Heart right ventricle (tissue), 16 donors: ENCODE results near the gene APOM. TPM values are rescaled to one million over a fixed set of nuclear protein-coding genes. Genes with fewer than 3 reads are reported as not detected.

ENCODE experiments used
- ATAC-seq, 8 donors: fragments of 200-7000 bp; cut with Tn5 transposase; one replicate each; pipeline ENCODE4 v1.9.1; 2020; ENCODE audit warnings: mild to moderate bottlenecking in 8 of 8, moderate library complexity in 8 of 8, moderate number of reproducible peaks in 1 of 8
- DNase-seq, 2 donors: peaks; one replicate each; pipeline ENCODE4 v3.0.0-alpha.2; 2020
- H3K27ac ChIP-seq, 10 donors: fragments of 200-600 bp; sonication (generic) in 2 of 10; one replicate each; pipeline versions ENCODE4 v1.5.0 to v1.8.0; 2020 to 2022; ENCODE audit warnings: mild to moderate bottlenecking in 3 of 10
- H3K27me3 ChIP-seq, 7 donors: fragments of 200-600 bp; one replicate each; pipeline ENCODE4 v1.8.0; 2021 to 2022; ENCODE audit warnings: mild to moderate bottlenecking in 2 of 7
- H3K36me3 ChIP-seq, 9 donors: fragments of 200-600 bp; sonication (generic) in 1 of 9; one replicate each; pipeline versions ENCODE4 v1.5.0 to v1.8.0; 2020 to 2022; ENCODE audit warnings: mild to moderate bottlenecking in 2 of 9
- H3K4me1 ChIP-seq, 9 donors: fragments of 200-600 bp; sonication (generic) in 1 of 9; one replicate each; pipeline versions ENCODE4 v1.5.0 to v1.8.0; 2020 to 2022; ENCODE audit warnings: mild to moderate bottlenecking in 4 of 9
- H3K4me3 ChIP-seq, 10 donors: fragments of 200-600 bp; sonication (generic) in 2 of 10; one replicate each; pipeline versions ENCODE4 v1.5.0 to v1.8.0; 2020 to 2022; ENCODE audit warnings: mild to moderate bottlenecking in 7 of 10, moderate library complexity in 2 of 10
- H3K9me3 ChIP-seq, 11 donors: fragments of 200-600 bp in 10 of 11; sonication (generic) in 2 of 11; one replicate each; pipeline versions ENCODE4 v1.5.0 to v1.8.0; 2013 to 2022; ENCODE audit warnings: mild to moderate bottlenecking in 2 of 11, control low read depth in 1 of 11, moderate library complexity in 1 of 11
- WGBS, 2 donors: extraction: QIAGEN DNeasy Blood & Tissue Kit; methylation state at CpG; one replicate each; pipeline ENCODE4 v1.1.7; 2013; ENCODE audit warnings: inconsistent platforms in 1 of 2; 5-methylcytosine and 5-hydroxymethylcytosine counted together
- intact Hi-C, 10 donors: fragments of 100-400 bp; cut with DNase I; formaldehyde crosslinking; loops; one replicate each; pipeline versions ENCODE4 v1.11.1 to v1.14.2; 2022
- polyA plus RNA-seq, 2 donors: library from polyadenylated mRNA; stranded (reverse); fragments of 200-250 nt; gene quantifications; one replicate each; pipeline ENCODE4 v1.2.3, GENCODE V29; 2013
- total RNA-seq, 10 donors: library from RNA; stranded (reverse); fragmentation: NEBNext Ultra II Directional in 3 of 10; extraction: Animal tissue kit (Norgen Biotek cat#: 25700) in 3 of 10; gene quantifications; one replicate each; pipeline versions ENCODE4 v1.2.1 to v1.2.4, GENCODE V29; 2021 to 2023
- TF ChIP-seq, protein P1 (sequence below), 9 donors: fragments of 200-600 bp; sonication (generic) in 2 of 9; IDR thresholded peaks; one replicate each; pipeline versions ENCODE4 v1.5.0 to v1.8.0; 2021 to 2022; ENCODE audit warnings: antibody characterized with exemption in 9 of 9, mild to moderate bottlenecking in 5 of 9, moderate library complexity in 1 of 9
- donor health status: Arrhythmogenic right ventricular cardiomyopathy.
- donor health status: ischemic (EF 13 %, LVEDD 7.1; RV severe dilation, severe dysfunction).
- donor health status: healthy with polysubstance abuse.
- donor health status: DM: no; HTN: yes; CAD: no.
- donor health status: DM: no; HTN: no; CAD: no.
- donor health status: ischemic (EF 25% LVEDD 6.9; RV normal size, moderate dysfunction).
- donor health status: ischemic (EF 25% LVEDD 5.7; RV mildly dilated, moderate dysfunction).
- donor health status: healthy.
- donor health status: DM: yes; HTN: yes; CAD: no.
- donor health status: Ischemic cardiomyopathy.
- donor health status: ischemic (EF 35%, LVEDD 5.7; RV mildly dilated, moderate dysfunction).
- donor health status: nonischemic (EF 11% LVEDD 7.7; RV severe dilation, severe dysfunction).
- donor health status: DM: yes; HTN: yes; CAD: no.
- donor health status: PGD.
- donor health status: ischemic (EF 29% LVEDD 5.4; RV normal size, mild dysfunction).
- donor health status: nonischemic (EF 23%, LVEDD 6.1; RV moderate dilation, normal function).

Gene APOM
- total and polyA plus RNA-seq, 12 donors: 1.8 to 7.4 (median 3.0) TPM

- DNase-seq (no peak), ATAC-seq (no peak)
- TF ChIP-seq, protein P1, sequence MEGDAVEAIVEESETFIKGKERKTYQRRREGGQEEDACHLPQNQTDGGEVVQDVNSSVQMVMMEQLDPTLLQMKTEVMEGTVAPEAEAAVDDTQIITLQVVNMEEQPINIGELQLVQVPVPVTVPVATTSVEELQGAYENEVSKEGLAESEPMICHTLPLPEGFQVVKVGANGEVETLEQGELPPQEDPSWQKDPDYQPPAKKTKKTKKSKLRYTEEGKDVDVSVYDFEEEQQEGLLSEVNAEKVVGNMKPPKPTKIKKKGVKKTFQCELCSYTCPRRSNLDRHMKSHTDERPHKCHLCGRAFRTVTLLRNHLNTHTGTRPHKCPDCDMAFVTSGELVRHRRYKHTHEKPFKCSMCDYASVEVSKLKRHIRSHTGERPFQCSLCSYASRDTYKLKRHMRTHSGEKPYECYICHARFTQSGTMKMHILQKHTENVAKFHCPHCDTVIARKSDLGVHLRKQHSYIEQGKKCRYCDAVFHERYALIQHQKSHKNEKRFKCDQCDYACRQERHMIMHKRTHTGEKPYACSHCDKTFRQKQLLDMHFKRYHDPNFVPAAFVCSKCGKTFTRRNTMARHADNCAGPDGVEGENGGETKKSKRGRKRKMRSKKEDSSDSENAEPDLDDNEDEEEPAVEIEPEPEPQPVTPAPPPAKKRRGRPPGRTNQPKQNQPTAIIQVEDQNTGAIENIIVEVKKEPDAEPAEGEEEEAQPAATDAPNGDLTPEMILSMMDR (IDR thresholded peaks at IDR 0.05): no peak
- H3K27me3 ChIP-seq: no peaks in the 10 kb centered on the region
- H3K27ac ChIP-seq: peak overlapping the region in 1 of 10 donors; percentile 17
- intact Hi-C loops: loop anchor here in 1 of 10 donors (1.0 kb wide), 1 partner anchor 28 kb away; the partner anchor contains the start of gene DDAH2
- no peak overlapping the region for H3K4me3 ChIP-seq
- H3K36me3 ChIP-seq: peaks cover 0 to 55% (median 19%) of the 10 kb centered on the region in 9 donors
- no peaks in the 10 kb centered on the region for H3K9me3 ChIP-seq
- peaks cover 11 to 41% (median 22%) of the 10 kb centered on the region in 9 donors for H3K4me1 ChIP-seq
- 92% methylated on average over 5 of the region's 5 CpGs for WGBS, 2 donors
These were observed 45.2 kb downstream of the APOM start for GRCh38 chr6:31700740-31701401.

- DNase-seq: peak; percentile 43 to 53
- intact Hi-C loops: loop anchor here in 1 of 10 donors (1.0 kb wide), 1 partner anchor 27 kb away; the partner anchor contains the start of gene DDAH2
- peaks cover 11 to 41% (median 22%) of the 10 kb centered on the region in 9 donors for H3K4me1 ChIP-seq
These were observed 46.1 kb downstream of the APOM start for GRCh38 chr6:31701666-31702404.

DNA sequence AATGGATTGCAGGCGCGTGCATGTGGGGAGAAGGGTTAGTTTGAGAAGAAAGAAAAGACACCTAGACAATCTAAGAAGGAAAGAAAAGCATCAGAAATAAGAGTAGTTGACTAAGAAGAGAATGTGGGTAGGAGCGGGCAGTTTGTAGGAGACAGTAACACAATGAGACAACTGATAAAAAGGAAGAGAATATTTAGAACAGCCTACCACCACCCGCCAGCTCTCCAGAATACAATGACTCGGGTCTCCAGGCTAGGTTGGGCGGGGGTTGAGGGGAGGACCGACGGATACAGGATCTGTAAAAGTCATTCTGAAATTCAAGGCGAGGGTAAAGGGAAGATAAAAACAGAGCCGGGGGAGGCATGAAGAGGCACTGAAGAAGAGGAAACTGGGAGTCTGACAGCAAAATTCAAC lies 46.7 kb downstream of the APOM start:
- ATAC-seq: peak; percentile 1 to 38 (median 19)
- H3K9me3 ChIP-seq: no peaks in the 10 kb centered on the region
- intact Hi-C loops: no loop called here

More at GRCh38 chr6:31701666-31702404, 46.1 kb downstream of the APOM start:
- H3K36me3 ChIP-seq: peaks cover 0 to 45% (median 14%) of the 10 kb centered on the region in 9 donors
- TF ChIP-seq, protein P1 (IDR thresholded peaks at IDR 0.05): no peak
- ATAC-seq: peak in 1 of 8 donors; percentile 2
- no peaks in the 10 kb centered on the region for H3K27me3 ChIP-seq
- no peaks in the 10 kb centered on the region for H3K9me3 ChIP-seq
- H3K27ac ChIP-seq: peak overlapping the region in 9 of 10 donors; percentile 92 to 99 (median 97)
- 16 to 18% methylated on average over 7 of the region's 7 CpGs for WGBS, 2 donors
- H3K4me3 ChIP-seq: peak overlapping the region; percentile 56 to 89 (median 78)

More for the DNA sequence above, 46.7 kb downstream of the APOM start:
- 1% methylated on average over 10 of the region's 10 CpGs for WGBS, 2 donors
- H3K4me3 ChIP-seq: peak overlapping the region; percentile 56 to 89 (median 78)
- H3K4me1 ChIP-seq: peaks cover 11 to 38% (median 22%) of the 10 kb centered on the region in 9 donors
- TF ChIP-seq, protein P1 (IDR thresholded peaks at IDR 0.05): no peak
- peaks cover 0 to 40% (median 12%) of the 10 kb centered on the region in 9 donors for H3K36me3 ChIP-seq
- no peaks in the 10 kb centered on the region for H3K27me3 ChIP-seq
- no peak for DNase-seq
- peak overlapping the region; percentile 91 to 99 (median 96) for H3K27ac ChIP-seq
